Natural killer cell (primary cell): ENCODE data around the gene PKNOX1. TPM values are rescaled to one million over a fixed set of nuclear protein-coding genes. Genes with fewer than 3 reads are reported as not detected.
"Not testable (repeated sequence)": the region's sequence is repeated elsewhere in the genome, so short reads cannot be mapped to it uniquely, and the experiment has no call there.

Experiments
- ATAC-seq, 3 donors: fragments of 150-1000 bp in 2 of 3; fragments of 200-7000 bp in 1 of 3; cut with Tn5 transposase; 1 replicate in 1 of 3; 2 replicates in 2 of 3; pipeline ENCODE4 v1.10.0; 2021; ENCODE audit warnings: mild to moderate bottlenecking in 2 of 3, moderate library complexity in 2 of 3
- DNase-seq, 2 donors: peaks; one replicate each; pipeline versions ENCODE4 v3.0.0 to v3.0.0-alpha.2; 2013 to 2021; ENCODE audit warnings: mixed read lengths in 1 of 2
- H3K27ac ChIP-seq: one replicate; pipeline ENCODE4 v1.5.1; 2013; ENCODE audit warnings: mild to moderate bottlenecking, low read length
- H3K27me3 ChIP-seq: one replicate; pipeline ENCODE4 v1.6.1; 2013; ENCODE audit warnings: low read length; ENCODE audit not compliant: control insufficient read depth, insufficient read depth
- H3K36me3 ChIP-seq: one replicate; pipeline ENCODE4 v1.6.1; 2013; ENCODE audit warnings: low read length; ENCODE audit not compliant: control insufficient read depth, insufficient read depth
- H3K4me1 ChIP-seq: one replicate; pipeline ENCODE4 v1.6.1; 2013; ENCODE audit warnings: low read length; ENCODE audit not compliant: control insufficient read depth, insufficient read depth
- H3K4me3 ChIP-seq: one replicate; pipeline ENCODE4 v1.5.1; 2013; ENCODE audit warnings: low read length
- H3K9me3 ChIP-seq: one replicate; pipeline ENCODE4 v1.6.1; 2013; ENCODE audit warnings: low read length; ENCODE audit not compliant: control insufficient read depth, insufficient read depth
- H3K27ac Mint-ChIP-seq, 2 donors: one replicate each; pipeline ENCODE4 v1.8.0; 2022; ENCODE audit warnings: mild to moderate bottlenecking in 2 of 2, mixed read lengths in 2 of 2, moderate library complexity in 1 of 2
- H3K27me3 Mint-ChIP-seq, 2 donors: one replicate each; pipeline ENCODE4 v1.8.0; 2022; ENCODE audit warnings: low read depth in 2 of 2, mixed read lengths in 2 of 2
- H3K36me3 Mint-ChIP-seq: one replicate; pipeline ENCODE4 v1.8.0; 2022; ENCODE audit warnings: mixed read lengths
- H3K4me1 Mint-ChIP-seq, 2 donors: one replicate each; pipeline ENCODE4 v1.8.0; 2022; ENCODE audit warnings: mixed read lengths in 2 of 2
- H3K4me3 Mint-ChIP-seq: one replicate; pipeline ENCODE4 v1.8.0; 2022; ENCODE audit warnings: mild to moderate bottlenecking, moderate library complexity, mixed read lengths
- H3K9me3 Mint-ChIP-seq, 2 donors: one replicate each; pipeline ENCODE4 v1.8.0; 2022; ENCODE audit warnings: mixed read lengths in 2 of 2
- WGBS: methylation state at CpG from one replicate; pipeline ENCODE4 v1.1.7; 2013; ENCODE audit warnings: missing lambda C conversion rate; ENCODE audit not compliant: insufficient coverage; 5-methylcytosine and 5-hydroxymethylcytosine counted together
- intact Hi-C: fragments of 100-400 bp; cut with micrococcal nuclease; formaldehyde crosslinking; loops from one replicate; pipeline ENCODE4 v1.14.2; 2022
- total RNA-seq, 4 donors: library from RNA; stranded (reverse); fragments of 120-200 nt in 1 of 4; gene quantifications; one replicate each; pipeline versions ENCODE4 v1.2.3 to v1.2.4, GENCODE V29; 2013 to 2022
- TF ChIP-seq, protein P1 (sequence below): fragments of 200-600 bp; IDR thresholded peaks from one replicate; pipeline ENCODE4 v1.8.0; 2022; ENCODE audit warnings: antibody characterized with exemption

Gene PKNOX1
- total RNA-seq, 3 donors from 2014 or later (not counting 1 experiment from before 2014, with no cell fraction given) = 19.1 to 25.5 (median 21.5) TPM

DNA sequence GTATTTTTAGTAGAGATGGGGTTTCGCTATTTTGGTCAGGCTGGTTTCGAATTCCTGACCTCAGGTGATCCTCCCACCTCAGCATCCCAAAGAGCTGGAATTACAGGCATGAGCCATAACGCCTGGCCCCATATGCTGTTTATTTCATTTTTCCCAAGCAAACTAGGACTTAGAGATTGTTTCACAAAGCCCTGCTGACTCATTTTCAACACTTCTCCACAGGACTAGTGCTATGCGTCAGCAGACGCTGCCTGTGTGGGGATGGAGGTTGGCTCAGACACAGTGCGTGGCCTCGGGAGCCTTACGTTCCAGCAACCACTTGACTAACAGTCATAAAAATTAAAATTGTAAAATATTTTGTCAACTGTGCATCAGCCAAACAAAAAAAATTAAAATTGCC is 22.7 kb downstream of the PKNOX1 start:
- H3K9me3 ChIP-seq = peaks cover 8% of the 10 kb centered on the region
- no peak overlapping the region for H3K27ac ChIP-seq
- no peak overlapping the region for H3K4me3 ChIP-seq
- Mint-ChIP-seq H3K4me3 (no peak overlapping the region), H3K27ac (no peak overlapping the region), H3K4me1 (peaks cover 10 to 27% of the 10 kb centered on the region in 2 donors), H3K27me3 (no peaks in the 10 kb centered on the region), H3K36me3 (no peaks in the 10 kb centered on the region), H3K9me3 (peaks cover 3 to 5% of the 10 kb centered on the region in 2 donors)
- intact Hi-C loops = no loop called here
- TF ChIP-seq, protein P1, sequence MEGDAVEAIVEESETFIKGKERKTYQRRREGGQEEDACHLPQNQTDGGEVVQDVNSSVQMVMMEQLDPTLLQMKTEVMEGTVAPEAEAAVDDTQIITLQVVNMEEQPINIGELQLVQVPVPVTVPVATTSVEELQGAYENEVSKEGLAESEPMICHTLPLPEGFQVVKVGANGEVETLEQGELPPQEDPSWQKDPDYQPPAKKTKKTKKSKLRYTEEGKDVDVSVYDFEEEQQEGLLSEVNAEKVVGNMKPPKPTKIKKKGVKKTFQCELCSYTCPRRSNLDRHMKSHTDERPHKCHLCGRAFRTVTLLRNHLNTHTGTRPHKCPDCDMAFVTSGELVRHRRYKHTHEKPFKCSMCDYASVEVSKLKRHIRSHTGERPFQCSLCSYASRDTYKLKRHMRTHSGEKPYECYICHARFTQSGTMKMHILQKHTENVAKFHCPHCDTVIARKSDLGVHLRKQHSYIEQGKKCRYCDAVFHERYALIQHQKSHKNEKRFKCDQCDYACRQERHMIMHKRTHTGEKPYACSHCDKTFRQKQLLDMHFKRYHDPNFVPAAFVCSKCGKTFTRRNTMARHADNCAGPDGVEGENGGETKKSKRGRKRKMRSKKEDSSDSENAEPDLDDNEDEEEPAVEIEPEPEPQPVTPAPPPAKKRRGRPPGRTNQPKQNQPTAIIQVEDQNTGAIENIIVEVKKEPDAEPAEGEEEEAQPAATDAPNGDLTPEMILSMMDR = no peak
- peaks cover 4% of the 10 kb centered on the region for H3K36me3 ChIP-seq
- ATAC-seq (no peak), DNase-seq (no peak)
- no peaks in the 10 kb centered on the region for H3K4me1 ChIP-seq
- no peaks in the 10 kb centered on the region for H3K27me3 ChIP-seq
- WGBS = 98% methylated on average over 3 of the region's 8 CpGs

DNA sequence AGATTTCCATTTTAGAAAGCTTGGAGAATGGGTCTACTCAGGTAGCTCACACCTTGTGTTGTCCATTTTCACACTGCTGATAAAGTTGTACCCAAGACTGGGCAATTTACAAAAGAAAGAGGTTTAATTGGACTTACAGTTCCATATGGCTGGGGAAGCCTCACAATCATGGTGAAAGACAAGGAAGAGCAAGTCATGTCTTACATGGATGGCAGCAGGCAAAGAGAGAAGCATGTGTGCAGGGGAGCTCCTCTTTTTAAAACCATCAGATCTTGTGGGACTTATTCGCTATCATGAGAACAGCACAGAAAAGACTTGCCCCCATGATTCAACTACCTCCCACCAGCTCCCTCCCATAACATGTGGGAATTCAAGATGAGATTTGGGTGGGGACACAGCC is 23.6 kb downstream of the PKNOX1 start:
- H3K27me3 ChIP-seq, H3K27ac ChIP-seq, H3K4me1 ChIP-seq, H3K9me3 Mint-ChIP-seq, H3K4me3 ChIP-seq, H3K27ac Mint-ChIP-seq, intact Hi-C loops, H3K9me3 ChIP-seq, H3K36me3 ChIP-seq, H3K36me3 Mint-ChIP-seq, DNase-seq, H3K27me3 Mint-ChIP-seq, ATAC-seq, H3K4me3 Mint-ChIP-seq: not testable (repeated sequence)
- WGBS = 83% methylated on average over 1 of the region's 1 CpG
- H3K4me1 Mint-ChIP-seq = peaks cover 6 to 23% of the 10 kb centered on the region in 2 donors

DNA sequence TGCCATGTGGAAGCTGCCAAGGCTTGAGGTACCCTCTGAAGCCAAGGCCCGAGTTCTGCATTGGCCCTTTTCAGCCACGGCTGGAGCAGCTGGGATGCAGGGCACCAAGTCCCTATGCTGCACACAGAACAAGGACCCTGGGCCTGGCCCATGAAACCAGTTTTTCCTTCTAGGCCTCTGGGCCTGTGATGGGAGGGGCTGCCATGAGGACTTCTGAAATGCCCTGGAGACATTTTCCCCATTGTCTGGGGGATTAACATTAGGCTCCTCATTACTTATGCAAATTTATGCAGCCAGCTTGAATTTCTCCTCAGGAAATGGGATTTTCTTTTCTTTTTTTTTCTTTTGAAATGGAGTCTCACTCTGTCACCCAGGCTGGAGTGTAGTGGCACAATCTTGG is 24.8 kb downstream of the PKNOX1 start:
- H3K36me3 ChIP-seq, H3K4me3 Mint-ChIP-seq, H3K9me3 ChIP-seq, H3K27me3 Mint-ChIP-seq, H3K27ac Mint-ChIP-seq, H3K27me3 ChIP-seq, intact Hi-C loops, H3K36me3 Mint-ChIP-seq, ATAC-seq, H3K9me3 Mint-ChIP-seq, H3K4me3 ChIP-seq, H3K4me1 ChIP-seq, H3K27ac ChIP-seq, DNase-seq: not testable (repeated sequence)
- 98% methylated on average over 2 of the region's 2 CpGs for WGBS
- peaks cover 6 to 30% of the 10 kb centered on the region in 2 donors for H3K4me1 Mint-ChIP-seq

DNA sequence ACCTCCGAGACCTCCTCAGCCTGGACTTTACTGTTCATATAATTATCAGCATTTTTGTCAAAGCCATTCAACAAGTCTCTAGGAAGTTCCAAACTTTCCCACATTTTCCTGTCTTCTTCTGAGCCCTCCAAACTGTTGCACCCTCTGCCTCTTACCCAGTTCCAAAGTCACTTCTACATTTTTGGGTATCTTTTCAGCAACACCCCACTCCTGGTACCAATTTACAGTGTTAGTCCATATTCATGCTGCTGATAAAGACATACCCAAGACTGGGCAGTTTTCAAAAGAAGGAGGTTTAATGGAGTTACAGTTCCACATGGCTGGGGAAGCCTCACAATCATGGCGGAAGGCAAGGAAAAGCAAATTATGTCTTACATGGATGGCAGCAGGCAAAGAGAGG is 25.7 kb downstream of the PKNOX1 start:
- H3K4me3 Mint-ChIP-seq, H3K9me3 Mint-ChIP-seq, ATAC-seq, H3K4me1 ChIP-seq, H3K9me3 ChIP-seq, DNase-seq, H3K36me3 ChIP-seq, intact Hi-C loops, H3K27me3 Mint-ChIP-seq, H3K27ac ChIP-seq, H3K36me3 Mint-ChIP-seq, H3K27me3 ChIP-seq, H3K4me3 ChIP-seq, H3K27ac Mint-ChIP-seq: not testable (repeated sequence)
- H3K4me1 Mint-ChIP-seq = peaks cover 6 to 30% of the 10 kb centered on the region in 2 donors
- WGBS = 99% methylated on average over 2 of the region's 2 CpGs

DNA sequence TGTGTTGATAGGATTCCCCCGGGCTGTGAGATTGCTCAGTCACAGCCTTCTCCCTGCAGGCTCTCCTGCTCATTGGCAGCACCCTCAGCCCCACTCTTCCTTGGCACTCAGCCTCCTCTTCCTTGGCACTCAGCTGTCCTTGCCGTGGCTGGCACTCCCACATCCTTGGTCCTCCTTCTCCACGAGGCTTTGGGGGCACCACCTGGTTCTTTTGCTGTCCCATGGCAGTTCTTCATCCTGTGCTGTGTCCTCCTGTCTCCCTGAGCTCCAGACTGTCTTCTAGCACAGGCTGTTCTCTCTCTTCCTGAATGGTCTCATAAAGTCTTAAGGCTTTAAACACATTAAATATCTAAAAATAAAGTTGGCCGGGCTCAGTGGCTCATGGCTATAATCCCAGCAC is 27.0 kb downstream of the PKNOX1 start:
- 91% methylated on average over 4 of the region's 4 CpGs for WGBS
- Mint-ChIP-seq H3K4me3 (no peak overlapping the region), H3K27ac (no peak overlapping the region), H3K9me3 (peaks cover 3 to 5% of the 10 kb centered on the region in 2 donors), H3K4me1 (peaks cover 10 to 26% of the 10 kb centered on the region in 2 donors), H3K36me3 (no peaks in the 10 kb centered on the region), H3K27me3 (no peaks in the 10 kb centered on the region)
- Histone ChIP-seq H3K27me3 (no peaks in the 10 kb centered on the region), H3K4me3 (no peak overlapping the region), H3K9me3 (peaks cover 8% of the 10 kb centered on the region), H3K27ac (no peak overlapping the region), H3K4me1 (no peaks in the 10 kb centered on the region), H3K36me3 (peaks cover 13% of the 10 kb centered on the region)
- DNase-seq (no peak), ATAC-seq (no peak)
- TF ChIP-seq, protein P1 = no peak
- intact Hi-C loops = no loop called here
